HS-5 (cell line): ENCODE measurements around the gene TUBB2B.

ENCODE experiments used
- DNase-seq: peaks from one replicate; pipeline ENCODE4 v3.0.0-alpha.2; 2012; ENCODE audit warnings: low read depth

The TUBB2B gene

GRCh38 chr6:3227363-3228045 lies at the start of gene TUBB2B:
Gene TUBB2B, minus strand, starts transcription at chr6:3227653. Its CDS starts 110 bp downstream, at chr6:3227543.
- no peak for DNase-seq

DNA sequence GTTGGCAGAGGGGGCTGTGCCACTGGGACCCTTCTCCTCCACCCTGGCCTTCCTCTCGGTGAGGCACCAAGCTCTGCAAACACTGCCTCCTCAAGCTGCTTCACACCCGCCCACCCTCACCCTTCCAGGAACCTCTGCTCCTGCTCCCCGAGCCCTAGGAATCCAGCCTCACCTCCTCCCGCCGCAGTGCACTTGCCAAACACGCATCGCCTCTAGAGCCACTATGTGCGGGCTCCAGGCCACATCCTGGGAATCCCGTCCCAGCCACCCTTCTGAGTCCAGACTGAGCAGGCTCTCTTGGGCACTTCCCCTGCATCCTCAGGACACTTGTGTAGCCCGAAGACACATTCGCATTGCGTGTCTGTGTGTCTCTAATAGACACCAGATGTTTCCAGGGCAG lies 49.8 kb upstream of the TUBB2B start:
- DNase-seq, result no peak

DNA sequence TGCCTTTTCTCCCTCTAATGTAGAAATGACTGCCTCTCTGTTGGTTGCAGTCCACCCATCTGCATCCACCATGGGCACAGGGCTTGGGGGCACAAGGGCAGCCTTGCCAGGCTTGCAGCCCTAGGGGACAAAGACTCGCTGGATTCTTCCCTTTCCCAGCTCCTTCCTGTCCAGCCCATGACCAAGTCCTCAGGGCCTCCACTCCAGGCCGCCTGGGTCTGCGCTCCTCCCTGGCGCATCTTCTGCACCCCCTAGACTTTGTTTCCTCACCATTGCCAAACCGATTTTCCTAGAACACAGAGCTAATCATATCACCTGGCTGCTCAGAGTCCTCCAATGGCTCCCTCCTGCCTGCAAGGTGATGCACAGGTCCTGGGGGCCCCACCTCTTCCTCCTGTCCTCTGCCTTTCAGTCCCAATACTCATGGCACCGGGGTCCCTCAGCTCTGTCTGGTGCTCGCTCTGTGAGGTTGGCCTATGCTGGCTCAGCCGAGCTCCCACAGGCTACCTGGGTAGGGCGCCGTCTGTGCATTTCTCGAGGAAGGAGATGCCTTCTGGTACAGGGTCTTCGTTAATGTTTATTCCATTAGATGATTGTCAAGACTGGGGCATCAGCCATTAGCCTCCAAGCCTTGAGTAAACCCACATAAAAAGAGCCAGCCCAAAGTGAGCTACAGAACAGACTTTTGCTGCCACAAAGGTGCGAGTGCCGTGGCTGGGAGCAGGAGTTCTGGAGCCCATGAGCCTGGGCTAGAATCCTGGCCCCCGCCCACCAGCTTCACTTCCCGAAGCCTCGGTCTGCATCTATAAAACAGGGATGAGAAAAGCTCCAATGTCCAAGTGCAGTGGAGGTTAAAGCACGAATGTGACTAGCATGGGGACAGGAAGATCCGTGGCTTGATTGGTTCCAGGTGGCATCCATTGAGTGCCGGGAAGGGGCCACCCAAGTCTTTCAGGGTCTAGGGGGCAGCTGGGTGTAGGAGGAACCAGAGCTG lies 49.0 kb upstream of the TUBB2B start:
- DNase-seq, result no peak

DNA sequence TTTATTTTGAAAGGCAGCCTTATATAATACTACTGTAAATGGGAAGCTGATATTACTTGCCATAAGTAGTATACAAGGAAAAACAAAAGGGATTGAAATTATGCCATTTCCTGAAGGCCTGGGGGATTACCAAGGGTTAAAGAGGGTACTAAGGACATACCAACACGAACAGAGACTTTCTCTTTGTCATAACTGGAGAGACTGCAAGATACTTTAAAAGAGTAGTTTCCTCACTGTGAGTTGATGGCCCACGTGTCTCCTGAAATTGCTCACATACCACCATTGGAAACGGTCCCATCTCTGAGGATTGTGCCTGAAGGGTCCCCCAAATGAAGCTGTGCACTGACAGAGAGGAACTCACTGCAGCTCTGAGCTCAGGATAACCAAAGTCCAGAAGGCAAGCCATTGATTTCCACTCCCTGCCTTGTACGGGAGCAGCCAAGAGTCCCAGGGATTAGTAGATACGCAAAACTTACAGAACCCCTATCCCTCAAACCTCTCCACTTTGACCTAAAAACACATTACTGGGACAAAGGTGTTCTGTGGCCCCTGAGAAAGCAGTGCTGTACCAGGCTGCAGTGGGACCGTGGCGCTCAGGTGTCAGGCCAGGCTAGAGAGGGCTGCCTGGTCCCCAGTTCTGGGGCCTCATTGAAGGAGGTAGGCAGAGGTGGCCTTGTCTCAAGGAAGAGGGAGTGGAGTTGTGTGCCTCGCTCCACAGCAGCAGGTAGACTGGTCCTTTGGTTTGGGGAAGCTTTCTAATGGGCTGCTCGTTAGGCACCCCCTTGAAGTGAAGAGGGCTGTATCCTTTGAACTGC lies 46.5 kb upstream of the TUBB2B start:
- DNase-seq, result no peak

DNA sequence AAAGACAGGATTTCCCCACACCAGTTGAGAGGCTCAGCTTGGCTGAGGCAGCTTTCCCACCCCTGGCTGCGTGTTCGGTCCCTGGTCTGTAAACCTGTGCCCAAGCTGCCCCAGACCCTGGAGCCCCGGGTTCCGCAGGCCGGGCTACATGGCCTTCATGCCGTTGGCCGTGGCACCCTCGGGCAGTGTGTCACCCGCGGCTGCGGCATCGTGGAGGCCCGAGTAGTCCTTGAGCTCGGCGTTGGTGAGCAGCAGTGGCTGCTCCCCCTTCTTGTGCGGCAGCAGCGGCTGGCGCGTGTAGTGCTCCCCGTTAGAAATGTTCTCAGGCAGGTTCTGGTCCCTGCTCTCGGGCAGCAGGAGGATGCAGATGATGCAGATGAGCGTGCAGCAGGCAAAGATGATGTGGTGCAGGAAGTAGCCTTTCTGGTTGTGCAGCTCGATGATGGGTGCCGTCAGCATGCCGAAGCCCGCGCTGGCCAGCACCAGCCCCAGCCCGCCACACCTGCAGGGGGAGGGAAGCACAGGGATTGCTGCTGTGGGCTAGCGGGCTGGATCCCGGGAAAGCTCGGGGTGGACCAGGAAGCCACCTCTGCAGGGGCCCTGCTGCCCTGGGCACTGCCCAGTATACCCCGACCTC lies 45.6 kb upstream of the TUBB2B start:
- DNase-seq, result no peak

GRCh38 chr6:3271756-3272155 lies 44.3 kb upstream of the TUBB2B start:
- no peak for DNase-seq

GRCh38 chr6:3270258-3270657 lies 42.8 kb upstream of the TUBB2B start:
- DNase-seq, result no peak

GRCh38 chr6:3269281-3269975 lies 42.0 kb upstream of the TUBB2B start:
- no peak for DNase-seq

DNA sequence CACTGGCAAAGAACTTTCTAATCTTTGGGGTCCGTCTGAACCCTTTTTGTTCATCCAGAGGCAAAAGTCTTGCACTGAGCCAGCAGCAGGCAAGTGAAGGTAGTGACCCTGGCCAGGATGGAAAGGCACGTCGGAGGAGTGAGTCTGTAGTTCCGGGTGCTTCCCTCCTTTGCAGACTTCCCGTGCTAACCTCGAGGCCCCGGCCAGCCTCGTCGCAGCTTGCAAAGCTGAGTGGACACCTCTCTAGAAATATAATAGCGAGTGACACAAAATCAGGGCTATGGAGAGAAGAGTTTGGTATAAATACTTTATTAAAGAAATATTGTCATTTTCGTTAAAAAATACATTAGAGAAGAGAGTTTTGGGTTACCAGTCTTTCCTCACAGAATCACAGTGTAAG lies 41.2 kb upstream of the TUBB2B start:
- no peak for DNase-seq

GRCh38 chr6:3267162-3267561 lies 39.7 kb upstream of the TUBB2B start:
- DNase-seq, result no peak

- DNase-seq, result no peak
Observed at GRCh38 chr6:3266170-3266569, 38.7 kb upstream of the TUBB2B start.

GRCh38 chr6:3265671-3266070 lies 38.2 kb upstream of the TUBB2B start:
- no peak for DNase-seq

DNA sequence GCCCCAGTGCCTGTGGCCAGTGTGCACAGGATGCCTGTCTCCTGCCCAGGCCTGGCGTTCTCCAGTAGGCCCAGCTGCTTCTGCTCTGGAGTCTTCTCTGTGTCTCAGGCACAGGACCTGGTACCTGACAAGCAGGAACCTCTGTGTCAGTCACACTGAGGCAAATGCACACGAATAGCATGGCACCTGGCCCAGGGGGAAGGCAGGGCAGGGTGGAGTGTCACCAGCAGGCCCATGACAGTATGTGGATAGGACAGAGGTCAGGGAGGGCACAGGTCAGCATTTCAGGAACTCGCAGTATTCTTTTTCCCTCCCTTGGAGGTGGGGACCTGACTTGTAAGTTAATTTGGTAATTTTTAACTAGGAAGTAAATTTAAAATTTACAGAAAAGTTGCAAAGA lies 36.9 kb upstream of the TUBB2B start:
- no peak for DNase-seq

- DNase-seq, result no peak
Observed at GRCh38 chr6:3263096-3263495, 35.6 kb upstream of the TUBB2B start.

- no peak for DNase-seq
Observed at GRCh38 chr6:3261921-3262320, 34.5 kb upstream of the TUBB2B start.

DNA sequence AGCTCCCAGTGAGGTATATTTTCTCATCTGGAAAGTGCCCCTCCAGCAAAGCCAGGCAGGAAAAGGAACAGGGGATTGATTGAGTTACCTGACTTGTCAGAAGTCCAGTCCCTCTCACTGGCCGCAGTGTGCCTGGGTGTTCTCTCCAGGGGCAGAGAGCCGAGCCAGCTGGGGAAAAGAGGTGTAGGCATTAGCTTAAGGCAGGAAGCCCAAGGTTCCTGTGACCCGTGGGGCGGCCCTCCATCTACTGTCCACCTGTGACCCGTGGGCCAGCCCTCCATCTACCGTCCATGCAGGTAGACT lies 34.0 kb upstream of the TUBB2B start:
- no peak for DNase-seq

DNA sequence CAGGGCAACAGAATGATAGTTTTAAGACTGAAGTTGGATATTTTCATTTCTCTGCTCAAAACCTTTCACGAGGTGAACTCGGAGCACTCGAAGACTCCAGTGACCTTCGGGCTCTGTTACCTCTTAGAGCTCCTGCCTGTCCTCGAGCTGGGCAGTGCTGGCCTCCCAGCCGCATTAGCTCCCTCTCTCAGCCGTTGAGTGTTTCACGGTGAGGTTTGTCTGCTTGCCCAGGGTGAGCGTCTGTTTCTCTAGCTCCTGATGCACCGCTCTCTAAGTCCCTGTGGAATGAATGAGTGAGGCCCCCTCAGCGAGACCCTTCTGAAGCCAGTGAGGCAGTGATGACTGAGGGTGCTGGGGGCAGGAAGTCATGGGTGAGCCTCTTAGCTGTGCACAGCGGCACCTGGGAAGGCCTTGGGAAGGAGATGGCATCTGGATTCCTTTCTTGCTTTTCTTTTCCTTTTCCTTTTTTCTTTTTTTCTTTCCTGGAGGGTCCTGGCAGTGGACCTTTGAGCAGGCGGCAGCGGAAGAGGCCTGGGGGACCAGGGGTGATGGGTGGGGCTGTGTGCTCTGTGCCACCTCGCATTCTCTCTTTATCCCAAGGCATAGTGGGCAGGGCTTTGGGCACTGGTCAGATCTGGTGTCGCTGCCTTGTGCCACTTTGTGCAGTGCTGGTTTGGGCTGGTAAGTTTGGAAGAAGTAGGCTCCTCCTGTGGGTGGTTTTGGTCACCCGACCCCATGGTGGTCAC lies 33.5 kb upstream of the TUBB2B start:
- no peak for DNase-seq

GRCh38 chr6:3260296-3260695 lies 32.8 kb upstream of the TUBB2B start:
- no peak for DNase-seq

- DNase-seq, result no peak
Observed at GRCh38 chr6:3259491-3259958, 32.1 kb upstream of the TUBB2B start.

DNA sequence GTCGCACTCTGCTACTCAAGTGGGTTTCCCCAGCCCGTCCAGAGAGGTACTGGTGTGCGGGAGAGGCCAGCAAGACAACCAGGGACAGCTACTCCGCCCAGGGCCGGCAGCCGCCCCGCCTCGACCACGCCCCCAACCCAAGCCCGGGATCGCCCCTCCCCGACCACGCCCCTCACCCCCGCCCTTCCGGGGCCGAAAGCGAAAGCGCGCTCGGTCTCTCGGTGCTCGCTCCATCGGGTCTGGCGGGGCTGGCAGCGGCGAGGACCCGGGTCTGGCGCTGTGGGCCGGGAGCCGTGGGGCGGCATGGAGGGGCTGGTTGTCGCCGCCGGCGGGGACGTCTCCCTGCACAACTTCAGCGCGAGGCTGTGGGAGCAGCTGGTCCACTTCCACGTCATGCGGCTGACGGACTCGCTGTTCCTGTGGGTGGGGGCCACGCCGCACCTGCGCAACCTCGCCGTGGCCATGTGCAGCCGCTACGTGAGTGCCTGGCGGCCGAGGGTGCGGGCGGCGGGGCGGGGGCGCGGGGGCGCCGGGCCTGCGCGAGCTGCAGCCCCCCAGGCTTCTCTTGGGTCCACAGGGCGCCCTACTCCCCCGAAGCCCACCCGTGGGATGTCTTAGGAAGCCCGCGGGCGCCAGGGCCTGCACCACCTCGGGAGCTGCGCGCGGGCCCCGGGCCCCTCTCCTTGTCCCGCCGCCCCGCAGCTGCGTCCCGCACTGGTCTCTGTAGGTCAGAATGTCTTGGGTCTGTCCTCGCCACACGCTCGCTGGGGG lies 31.5 kb upstream of the TUBB2B start, which contains the start of gene PSMG4:
Gene PSMG4 (plus strand): TSS at position 228 of the 771 bp plus-strand sequence. CDS start 76 bp downstream, at position 304.
- peak; percentile 55 for DNase-seq
